OCI-LY1 (cell line): ENCODE data around the gene NLE1.
"Not testable (repeated sequence)": the region's sequence is repeated elsewhere in the genome, so short reads cannot be mapped to it uniquely, and the experiment has no call there.

Experiments
- H2AFZ ChIP-seq: fragments of 200-600 bp; sonication (generic), shearing (Covaris generic); 2 replicates; pipeline ENCODE4 v1.6.0; 2014; ENCODE audit warnings: antibody characterized with exemption, mild to moderate bottlenecking, low read length
- H3F3A ChIP-seq: fragments of 200-600 bp; sonication (generic), shearing (Covaris generic); 2 replicates; pipeline ENCODE4 v1.6.0; 2014; ENCODE audit warnings: mild to moderate bottlenecking, antibody characterized with exemption, low read length, moderate library complexity; ENCODE audit not compliant: insufficient read depth
- H3K27ac ChIP-seq: fragments of 200-600 bp; sonication (generic); 2 replicates; pipeline ENCODE4 v1.5.1; 2014; ENCODE audit warnings: low read length, mixed run types, mild to moderate bottlenecking, low read depth; ENCODE audit not compliant: poor library complexity, severe bottlenecking
- H3K27me3 ChIP-seq: fragments of 200-600 bp; sonication (generic); 2 replicates; pipeline ENCODE4 v1.6.0; 2014; ENCODE audit warnings: antibody characterized with exemption, mild to moderate bottlenecking, low read length, moderate library complexity; ENCODE audit not compliant: insufficient read depth
- H3K36me3 ChIP-seq: fragments of 200-600 bp; sonication (generic); 2 replicates; pipeline ENCODE4 v1.6.1; 2014; ENCODE audit warnings: mild to moderate bottlenecking, antibody characterized with exemption, low read length, moderate library complexity, mixed read lengths; ENCODE audit not compliant: insufficient read depth
- H3K4me1 ChIP-seq: fragments of 200-600 bp; sonication (generic); 2 replicates; pipeline ENCODE4 v1.5.1; 2014; ENCODE audit warnings: mild to moderate bottlenecking, low read length, moderate library complexity; ENCODE audit not compliant: insufficient read depth, severe bottlenecking
- H3K4me2 ChIP-seq: fragments of 200-600 bp; sonication (generic), shearing (Covaris generic); 2 replicates; pipeline ENCODE4 v1.6.1; 2014; ENCODE audit warnings: low read length
- H3K4me3 ChIP-seq: fragments of 200-600 bp; sonication (generic); 2 replicates; pipeline ENCODE4 v1.5.1; 2014; ENCODE audit warnings: low read length, low read depth, mild to moderate bottlenecking, mixed read lengths; ENCODE audit not compliant: poor library complexity, severe bottlenecking
- H3K79me2 ChIP-seq: fragments of 200-600 bp; shearing (Covaris generic); 2 replicates; pipeline ENCODE4 v1.6.1; 2016; ENCODE audit warnings: mixed run types, low read length, mixed read lengths; ENCODE audit not compliant: insufficient read depth
- H3K9ac ChIP-seq: fragments of 200-600 bp; sonication (generic), shearing (Covaris generic); 2 replicates; pipeline ENCODE4 v1.6.1; 2014; ENCODE audit warnings: mild to moderate bottlenecking, low read length, mixed read lengths
- H3K9me2 ChIP-seq: fragments of 200-600 bp; sonication (generic), shearing (Covaris generic); 2 replicates; pipeline ENCODE4 v1.6.1; 2014; ENCODE audit warnings: low read depth, mild to moderate bottlenecking, low read length, mixed read lengths
- H3K9me3 ChIP-seq: fragments of 200-600 bp; shearing (Covaris generic); 2 replicates; pipeline ENCODE4 v1.6.1; 2014; ENCODE audit warnings: low read length, mixed read lengths
- H4K20me1 ChIP-seq: fragments of 200-600 bp; sonication (generic), shearing (Covaris generic); 2 replicates; pipeline ENCODE4 v1.6.0; 2016; ENCODE audit warnings: mild to moderate bottlenecking, low read length; ENCODE audit not compliant: insufficient read depth
- EZH2 ChIP-seq: fragments of 200-600 bp; sonication (generic), shearing (Covaris generic); IDR thresholded peaks from 2 replicates; pipeline ENCODE4 v1.8.0; 2017; ENCODE audit warnings: borderline replicate concordance, mixed run types, mild to moderate bottlenecking, antibody characterized with exemption, low read length, moderate library complexity, mixed read lengths
- TF ChIP-seq, protein P1 (sequence below): fragments of 200-600 bp; sonication (generic), shearing (Covaris generic); IDR thresholded peaks from 2 replicates; pipeline ENCODE4 v1.5.1; 2017; ENCODE audit warnings: mild to moderate bottlenecking, antibody characterized with exemption, low read length, moderate library complexity, mixed read lengths

NLE1 gene

DNA sequence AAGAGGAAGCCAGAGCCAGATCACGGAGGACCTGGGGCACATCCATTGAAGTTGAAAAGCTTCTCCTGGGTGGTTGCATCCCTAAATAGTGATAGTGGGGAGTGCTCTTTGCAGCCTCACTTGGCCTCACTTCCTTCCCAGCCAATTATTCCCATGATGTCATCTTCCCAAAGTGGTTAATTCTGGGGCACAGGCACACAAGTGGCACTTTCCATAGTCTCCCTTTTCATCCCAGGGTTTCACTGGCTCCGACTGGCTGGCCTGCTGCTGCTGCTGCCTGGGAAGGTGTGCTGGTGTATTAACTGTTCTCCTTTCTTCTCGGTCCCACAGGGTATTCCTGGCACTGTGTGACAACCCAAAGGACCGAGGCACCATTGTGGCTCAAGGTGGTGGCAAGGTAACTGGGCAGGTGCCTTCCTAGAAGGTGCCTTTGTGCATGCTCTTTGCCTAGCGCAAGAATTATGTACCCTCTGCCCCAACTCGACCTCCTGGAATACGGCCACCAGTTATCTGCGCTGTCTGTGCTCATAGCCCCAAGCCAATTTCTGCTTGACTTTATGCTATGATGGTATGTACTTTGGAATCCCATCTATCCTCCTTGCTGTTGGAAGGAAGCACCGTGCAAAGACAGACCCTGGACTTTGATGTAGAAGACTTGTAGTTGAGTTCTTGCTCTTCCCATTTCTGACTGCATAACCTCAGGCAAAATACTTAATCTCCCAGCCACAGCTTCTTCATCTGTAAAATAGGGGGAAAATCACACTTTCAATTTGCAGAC lies 33.7 kb upstream of the NLE1 start:
- no peak overlapping the region for H2AFZ ChIP-seq
- no peaks in the 10 kb centered on the region for H3K79me2 ChIP-seq
- no peak overlapping the region for H3K4me2 ChIP-seq
- no peaks in the 10 kb centered on the region for H3K9me2 ChIP-seq
- H3K36me3 ChIP-seq, result no peaks in the 10 kb centered on the region
- H3K4me1 ChIP-seq, result no peaks in the 10 kb centered on the region
- no peak overlapping the region for H3K4me3 ChIP-seq
- H3K9ac ChIP-seq, result no peak overlapping the region
- H3F3A ChIP-seq, result no peaks in the 10 kb centered on the region
- TF ChIP-seq EZH2, result no peak
- TF ChIP-seq, protein P1, sequence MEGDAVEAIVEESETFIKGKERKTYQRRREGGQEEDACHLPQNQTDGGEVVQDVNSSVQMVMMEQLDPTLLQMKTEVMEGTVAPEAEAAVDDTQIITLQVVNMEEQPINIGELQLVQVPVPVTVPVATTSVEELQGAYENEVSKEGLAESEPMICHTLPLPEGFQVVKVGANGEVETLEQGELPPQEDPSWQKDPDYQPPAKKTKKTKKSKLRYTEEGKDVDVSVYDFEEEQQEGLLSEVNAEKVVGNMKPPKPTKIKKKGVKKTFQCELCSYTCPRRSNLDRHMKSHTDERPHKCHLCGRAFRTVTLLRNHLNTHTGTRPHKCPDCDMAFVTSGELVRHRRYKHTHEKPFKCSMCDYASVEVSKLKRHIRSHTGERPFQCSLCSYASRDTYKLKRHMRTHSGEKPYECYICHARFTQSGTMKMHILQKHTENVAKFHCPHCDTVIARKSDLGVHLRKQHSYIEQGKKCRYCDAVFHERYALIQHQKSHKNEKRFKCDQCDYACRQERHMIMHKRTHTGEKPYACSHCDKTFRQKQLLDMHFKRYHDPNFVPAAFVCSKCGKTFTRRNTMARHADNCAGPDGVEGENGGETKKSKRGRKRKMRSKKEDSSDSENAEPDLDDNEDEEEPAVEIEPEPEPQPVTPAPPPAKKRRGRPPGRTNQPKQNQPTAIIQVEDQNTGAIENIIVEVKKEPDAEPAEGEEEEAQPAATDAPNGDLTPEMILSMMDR, result no peak
- H3K9me3 ChIP-seq, result no peaks in the 10 kb centered on the region
- no peaks in the 10 kb centered on the region for H4K20me1 ChIP-seq
- no peak overlapping the region for H3K27ac ChIP-seq
- H3K27me3 ChIP-seq, result no peaks in the 10 kb centered on the region

DNA sequence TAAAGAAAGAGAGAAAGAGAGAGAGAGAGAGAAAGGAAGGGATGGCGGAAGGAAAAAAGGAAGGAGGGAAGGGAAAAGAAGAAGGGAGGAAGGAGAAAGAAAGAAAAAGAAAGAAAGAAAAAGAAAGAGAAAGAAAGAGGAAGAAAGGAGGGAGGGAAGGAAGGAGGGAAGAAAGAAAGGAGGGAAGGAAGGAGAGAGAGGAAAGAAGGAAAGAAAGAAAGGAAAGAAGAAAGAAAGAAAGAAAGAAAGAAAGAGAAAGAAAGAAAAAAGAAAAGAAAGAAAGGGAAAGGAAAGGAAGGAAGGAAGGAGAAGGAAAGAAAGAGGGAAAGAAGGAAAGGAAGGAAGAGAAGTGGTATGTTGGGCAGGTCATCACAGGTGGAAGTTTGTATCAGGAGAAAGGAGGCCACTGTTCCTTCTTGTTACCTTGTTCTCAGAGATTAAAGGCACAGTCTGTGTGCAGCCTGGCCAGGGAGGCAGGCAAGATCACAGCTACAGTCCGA lies 32.8 kb upstream of the NLE1 start:
- Histone ChIP-seq H3K9me2 (no peaks in the 10 kb centered on the region), H2AFZ (no peak overlapping the region), H3K27me3 (no peaks in the 10 kb centered on the region), H3K36me3 (no peaks in the 10 kb centered on the region), H3K4me1 (no peaks in the 10 kb centered on the region), H3F3A (no peaks in the 10 kb centered on the region), H3K4me2 (no peak overlapping the region), H3K9ac (no peak overlapping the region), H3K79me2 (no peaks in the 10 kb centered on the region), H3K4me3 (no peak overlapping the region), H3K9me3 (no peaks in the 10 kb centered on the region), H4K20me1 (no peaks in the 10 kb centered on the region), H3K27ac (no peak overlapping the region)
- TF ChIP-seq, protein P1, result no peak
- TF ChIP-seq EZH2, result no peak

DNA sequence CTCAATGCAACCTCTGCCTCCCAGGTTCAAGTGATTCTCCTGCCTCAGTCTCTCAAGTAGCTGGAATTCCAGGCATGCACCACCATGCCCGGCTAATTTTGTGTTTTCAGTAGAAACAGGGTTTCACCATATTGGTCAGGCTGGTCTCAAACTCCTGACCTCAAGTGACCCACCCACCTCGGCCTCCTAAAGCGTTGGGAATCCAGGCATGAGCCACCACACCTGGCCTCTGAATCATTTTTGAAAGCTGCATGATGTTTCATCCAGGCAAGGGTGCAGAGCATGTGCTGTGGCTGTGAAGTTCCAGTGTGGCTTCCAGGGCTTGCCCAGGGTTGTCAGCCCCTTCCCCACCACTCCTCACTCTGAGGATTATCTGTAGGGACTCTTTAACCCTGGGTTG lies 30.2 kb upstream of the NLE1 start:
- H3K79me2 ChIP-seq, H3K4me1 ChIP-seq, H3K9ac ChIP-seq, H3K4me3 ChIP-seq, H2AFZ ChIP-seq, H3K9me2 ChIP-seq, H4K20me1 ChIP-seq, H3K36me3 ChIP-seq, H3F3A ChIP-seq, H3K27ac ChIP-seq, H3K4me2 ChIP-seq, H3K9me3 ChIP-seq, H3K27me3 ChIP-seq: not testable (repeated sequence)

DNA sequence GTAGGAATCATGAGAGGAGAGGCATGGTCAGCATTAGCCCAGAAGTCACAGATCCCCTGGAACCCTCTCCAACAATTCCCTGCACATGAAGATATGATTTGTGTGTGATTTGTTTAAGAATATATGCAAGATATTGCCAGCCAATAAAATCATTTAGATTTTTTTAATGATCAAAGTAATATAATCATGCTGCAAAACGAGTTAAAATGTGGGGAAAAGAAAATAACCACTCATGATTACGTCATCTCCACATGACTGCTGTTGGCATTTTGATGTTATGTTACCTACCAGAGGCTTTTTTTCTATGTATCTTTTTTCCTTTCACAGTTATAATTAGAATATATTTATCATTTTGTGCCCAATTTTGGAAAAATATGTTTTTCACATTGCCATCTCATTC lies 29.7 kb upstream of the NLE1 start:
- H2AFZ ChIP-seq, result no peak overlapping the region
- no peaks in the 10 kb centered on the region for H3F3A ChIP-seq
- no peak overlapping the region for H3K9ac ChIP-seq
- no peaks in the 10 kb centered on the region for H3K9me3 ChIP-seq
- no peak overlapping the region for H3K4me3 ChIP-seq
- no peaks in the 10 kb centered on the region for H3K9me2 ChIP-seq
- H3K36me3 ChIP-seq, result no peaks in the 10 kb centered on the region
- H4K20me1 ChIP-seq, result no peaks in the 10 kb centered on the region
- no peak overlapping the region for H3K27ac ChIP-seq
- TF ChIP-seq EZH2, result no peak
- TF ChIP-seq, protein P1, result no peak
- no peaks in the 10 kb centered on the region for H3K27me3 ChIP-seq
- no peak overlapping the region for H3K4me2 ChIP-seq
- H3K4me1 ChIP-seq, result no peaks in the 10 kb centered on the region
- no peaks in the 10 kb centered on the region for H3K79me2 ChIP-seq
